Right lobe of liver (tissue), 6 donors: ENCODE data around the gene WDR82. TPM values are rescaled to one million over a fixed set of nuclear protein-coding genes. Genes with fewer than 3 reads are reported as not detected.
"Not testable (repeated sequence)": the region's sequence is repeated elsewhere in the genome, so short reads cannot be mapped to it uniquely, and the experiment has no call there.

Source experiments
- ATAC-seq, 4 donors: fragments of 200-7000 bp; cut with Tn5 transposase; one replicate each; pipeline ENCODE4 v1.9.1; 2020; ENCODE audit warnings: mild to moderate bottlenecking in 4 of 4, moderate library complexity in 4 of 4
- DNase-seq, 3 donors: peaks; one replicate each; pipeline ENCODE4 v3.0.0-alpha.2; 2020
- H3K27ac ChIP-seq, 3 donors: fragments of 200-600 bp; one replicate each; pipeline ENCODE4 v1.8.0; 2022
- H3K27me3 ChIP-seq, 2 donors: fragments of 200-600 bp; one replicate each; pipeline ENCODE4 v1.8.0; 2022
- H3K36me3 ChIP-seq, 4 donors: fragments of 200-600 bp; sonication (generic) in 1 of 4; one replicate each; pipeline versions ENCODE4 v1.5.1 to v1.8.0; 2017 to 2022; ENCODE audit warnings: control low read depth in 1 of 4
- H3K4me1 ChIP-seq, 4 donors: fragments of 200-600 bp; sonication (generic) in 1 of 4; one replicate each; pipeline versions ENCODE4 v1.5.1 to v1.8.0; 2017 to 2022; ENCODE audit warnings: control low read depth in 1 of 4
- H3K4me3 ChIP-seq, 3 donors: fragments of 200-600 bp; one replicate each; pipeline ENCODE4 v1.8.0; 2022
- H3K9me3 ChIP-seq, 4 donors: fragments of 200-600 bp; sonication (generic) in 1 of 4; one replicate each; pipeline versions ENCODE4 v1.5.1 to v1.8.0; 2017 to 2022; ENCODE audit warnings: control low read depth in 1 of 4
- POLR2A ChIP-seq: fragments of 450-650 bp; IDR thresholded peaks from one replicate; pipeline ENCODE4 v1.6.1; 2017; ENCODE audit warnings: antibody characterized with exemption, mild to moderate bottlenecking
- WGBS: methylation state at CpG from one replicate; pipeline ENCODE4 v1.1.6; 2018; ENCODE audit warnings: low coverage, low lambda C conversion rate; ENCODE audit not compliant: insufficient coverage; ENCODE audit errors: missing lambda C conversion rate; 5-methylcytosine and 5-hydroxymethylcytosine counted together
- intact Hi-C, 2 donors: fragments of 100-400 bp; cut with DNase I; formaldehyde crosslinking; loops; one replicate each; pipeline versions ENCODE4 v1.11.2 to v1.14.1; 2022
- total RNA-seq, 6 experiments: library from RNA; depleted of rRNA in 2 of 6; stranded (reverse); fragments of >200 nt in 2 of 6; fragmentation: NEBNext Ultra II Directional in 3 of 6; extraction: Animal tissue kit (Norgen Biotek cat#: 25700) in 3 of 6; gene quantifications; one replicate each; pipeline versions ENCODE4 v1.1.0 to v1.2.4, GENCODE V29; 2016 to 2023
- TF ChIP-seq, protein P1 (sequence below), 4 donors: fragments of 200-600 bp in 3 of 4; fragments of 450-650 bp in 1 of 4; IDR thresholded peaks; one replicate each; pipeline versions ENCODE4 v1.5.1 to v1.8.0; 2016 to 2022; ENCODE audit warnings: antibody characterized with exemption in 4 of 4, mild to moderate bottlenecking in 2 of 4
- donor health status: DM: no; HTN: yes; CAD: no.
- donor health status: DM: no; HTN: no; CAD: no.
- donor health status: DM: no; HTN: no; CAD: no.
- donor health status: DM: no; HTN: yes; CAD: no.
- donor health status: DM: no; HTN: yes; CAD: no.

The WDR82 gene
- total RNA-seq, 6 experiments from 2014 or later: 14.1 to 25.2 (median 20.7) TPM

DNA sequence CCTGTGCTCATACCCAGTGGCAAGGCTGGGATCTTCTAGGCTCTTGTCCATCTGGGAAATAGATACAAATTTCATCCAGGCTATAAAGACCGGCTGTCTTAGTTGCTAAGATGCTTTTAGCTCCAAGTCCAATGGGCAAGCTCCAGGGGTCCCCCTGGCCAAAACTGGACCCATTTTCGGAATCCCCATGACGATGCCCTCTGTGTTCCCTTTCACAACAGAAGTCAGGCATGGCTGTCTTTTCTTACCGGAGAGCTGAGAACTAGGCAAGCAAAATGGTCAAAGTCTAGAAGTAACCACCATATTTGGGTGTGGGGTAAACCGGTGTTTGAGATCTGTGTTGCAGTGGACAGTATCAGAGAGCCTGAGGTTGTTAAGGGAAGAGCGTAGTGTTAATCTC lies 10.2 kb upstream of the WDR82 start:
- TF ChIP-seq POLR2A: no peak
- TF ChIP-seq, protein P1, sequence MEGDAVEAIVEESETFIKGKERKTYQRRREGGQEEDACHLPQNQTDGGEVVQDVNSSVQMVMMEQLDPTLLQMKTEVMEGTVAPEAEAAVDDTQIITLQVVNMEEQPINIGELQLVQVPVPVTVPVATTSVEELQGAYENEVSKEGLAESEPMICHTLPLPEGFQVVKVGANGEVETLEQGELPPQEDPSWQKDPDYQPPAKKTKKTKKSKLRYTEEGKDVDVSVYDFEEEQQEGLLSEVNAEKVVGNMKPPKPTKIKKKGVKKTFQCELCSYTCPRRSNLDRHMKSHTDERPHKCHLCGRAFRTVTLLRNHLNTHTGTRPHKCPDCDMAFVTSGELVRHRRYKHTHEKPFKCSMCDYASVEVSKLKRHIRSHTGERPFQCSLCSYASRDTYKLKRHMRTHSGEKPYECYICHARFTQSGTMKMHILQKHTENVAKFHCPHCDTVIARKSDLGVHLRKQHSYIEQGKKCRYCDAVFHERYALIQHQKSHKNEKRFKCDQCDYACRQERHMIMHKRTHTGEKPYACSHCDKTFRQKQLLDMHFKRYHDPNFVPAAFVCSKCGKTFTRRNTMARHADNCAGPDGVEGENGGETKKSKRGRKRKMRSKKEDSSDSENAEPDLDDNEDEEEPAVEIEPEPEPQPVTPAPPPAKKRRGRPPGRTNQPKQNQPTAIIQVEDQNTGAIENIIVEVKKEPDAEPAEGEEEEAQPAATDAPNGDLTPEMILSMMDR (IDR thresholded peaks at IDR 0.05): no peak
- Histone ChIP-seq H3K27me3 (no peaks in the 10 kb centered on the region), H3K4me1 (peaks cover 0 to 61% (median 25%) of the 10 kb centered on the region in 4 donors), H3K4me3 (peak overlapping the region in 2 of 3 donors; percentile 89 to 90), H3K9me3 (no peaks in the 10 kb centered on the region), H3K27ac (peak overlapping the region; percentile 56 to 100 (median 99)), H3K36me3 (peaks cover 0 to 18% (median 8%) of the 10 kb centered on the region in 4 donors)
- intact Hi-C loops: no loop called here
- no peak for ATAC-seq
- DNase-seq: no peak
- 73% methylated on average over 5 of the region's 6 CpGs for WGBS

DNA sequence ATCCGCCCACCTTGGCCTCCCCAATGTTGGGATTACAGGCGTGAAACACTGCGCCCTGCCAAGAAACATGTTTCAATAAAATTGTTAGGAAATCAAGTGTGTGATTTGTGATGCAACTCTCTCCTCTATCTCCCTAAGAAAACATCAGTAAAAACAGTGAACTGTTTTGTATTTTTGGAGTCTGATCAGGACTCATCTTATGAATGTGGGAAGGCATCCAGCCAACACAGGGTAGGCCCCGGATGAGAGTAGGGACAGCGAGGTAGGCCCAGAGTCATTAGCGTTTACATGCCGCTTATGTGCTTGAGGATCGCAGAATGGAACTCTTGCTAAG lies 8.3 kb upstream of the WDR82 start:
- peak overlapping the region; percentile 99 to 100 (median 99) for H3K27ac ChIP-seq

GRCh38 chr3:52284051-52284450 lies 5.6 kb upstream of the WDR82 start:
- DNase-seq, intact Hi-C loops, H3K4me3 ChIP-seq, H3K36me3 ChIP-seq, H3K27me3 ChIP-seq, H3K9me3 ChIP-seq, ATAC-seq, H3K27ac ChIP-seq: not testable (repeated sequence)
- peaks cover 0 to 57% (median 22%) of the 10 kb centered on the region in 4 donors for H3K4me1 ChIP-seq
- 44% methylated on average over 2 of the region's 4 CpGs for WGBS

More for the DNA sequence above, 8.3 kb upstream of the WDR82 start:
- no peaks in the 10 kb centered on the region for H3K27me3 ChIP-seq
- H3K4me1 ChIP-seq: peaks cover 0 to 60% (median 24%) of the 10 kb centered on the region in 4 donors
- ATAC-seq: peak; percentile 25 to 48 (median 38)
- no peaks in the 10 kb centered on the region for H3K9me3 ChIP-seq
- TF ChIP-seq, protein P1 (IDR thresholded peaks at IDR 0.05): no peak
- TF ChIP-seq POLR2A: peak; percentile 9
- peak overlapping the region; percentile 71 to 90 (median 89) for H3K4me3 ChIP-seq
- 23% methylated on average over 8 of the region's 8 CpGs for WGBS
- peak; percentile 71 to 87 (median 84) for DNase-seq
- intact Hi-C loops: no loop called here
- H3K36me3 ChIP-seq: no peaks in the 10 kb centered on the region

GRCh38 chr3:52283306-52283705 lies 4.9 kb upstream of the WDR82 start:
- H3K27ac ChIP-seq: peak overlapping the region in 2 of 3 donors; percentile 16 to 44
- H3K36me3 ChIP-seq: no peaks in the 10 kb centered on the region
- 29% methylated on average over 1 of the region's 1 CpG for WGBS
- H3K9me3 ChIP-seq: no peaks in the 10 kb centered on the region
- no peaks in the 10 kb centered on the region for H3K27me3 ChIP-seq
- intact Hi-C loops: no loop called here
- ATAC-seq (no peak), DNase-seq (no peak)
- peaks cover 0 to 50% (median 17%) of the 10 kb centered on the region in 4 donors for H3K4me1 ChIP-seq
- TF ChIP-seq, protein P1 (IDR thresholded peaks at IDR 0.05): no peak
- TF ChIP-seq POLR2A: no peak
- no peak overlapping the region for H3K4me3 ChIP-seq

GRCh38 chr3:52281981-52282801 lies 3.7 kb upstream of the WDR82 start:
- Histone ChIP-seq H3K4me1 (peaks cover 0 to 50% (median 16%) of the 10 kb centered on the region in 4 donors), H3K27me3 (no peaks in the 10 kb centered on the region), H3K9me3 (no peaks in the 10 kb centered on the region), H3K27ac (peak overlapping the region in 2 of 3 donors; percentile 34 to 44), H3K4me3 (no peak overlapping the region), H3K36me3 (no peaks in the 10 kb centered on the region)
- TF ChIP-seq, protein P1 (IDR thresholded peaks at IDR 0.05): no peak
- no peak for TF ChIP-seq POLR2A
- DNase-seq (no peak), ATAC-seq (no peak)
- intact Hi-C loops: no loop called here
- WGBS: 44% methylated on average over 8 of the region's 8 CpGs
